ENCODE results near the gene CLDN18.

- TF ChIP-seq CTCF (conservative IDR thresholded peaks at IDR 0.05; ENCODE audit: low read length) (peak; percentile 95), EZH2phosphoT487 (IDR thresholded peaks at IDR 0.05; ENCODE audit: borderline replicate concordance, low read depth, low read length) (no peak)
Observed at GRCh38 chr3:138068579-138069174, 58.7 kb downstream of the CLDN18 start.

Data from OCI-LY7 (cell line).